HG02885 (cell line): ENCODE data around the gene ATPAF1.
"Not testable (repeated sequence)": the region's sequence is repeated elsewhere in the genome, so short reads cannot be mapped to it uniquely, and the experiment has no call there.

Experiments used
- ATAC-seq: cut with Tn5 transposase; IDR thresholded peaks from one replicate; pipeline ENCODE4 v1.9.1; 2021; ENCODE audit warnings: mild to moderate bottlenecking; ENCODE audit not compliant: unreplicated experiment, poor library complexity

The ATPAF1 gene

DNA sequence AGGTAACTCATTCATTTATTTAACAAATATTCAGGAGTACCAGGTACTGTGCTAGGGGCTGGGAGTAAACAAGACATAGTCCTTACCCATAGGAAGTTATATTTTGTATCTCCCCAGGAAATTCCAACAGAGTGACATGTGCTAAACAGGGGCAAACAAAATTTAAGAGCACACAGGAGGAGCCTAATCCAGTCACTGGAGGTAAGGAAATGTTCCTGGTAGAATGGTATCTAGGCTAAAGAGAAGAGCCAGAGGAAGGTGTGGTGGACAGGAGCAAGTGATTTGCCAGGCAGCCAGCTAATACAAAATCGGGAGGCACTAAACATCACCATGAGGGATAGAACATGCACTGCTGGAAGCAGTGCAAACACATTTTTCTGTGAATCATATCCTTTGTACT lies 13.9 kb upstream of the ATPAF1 start:
- no peak for ATAC-seq

DNA sequence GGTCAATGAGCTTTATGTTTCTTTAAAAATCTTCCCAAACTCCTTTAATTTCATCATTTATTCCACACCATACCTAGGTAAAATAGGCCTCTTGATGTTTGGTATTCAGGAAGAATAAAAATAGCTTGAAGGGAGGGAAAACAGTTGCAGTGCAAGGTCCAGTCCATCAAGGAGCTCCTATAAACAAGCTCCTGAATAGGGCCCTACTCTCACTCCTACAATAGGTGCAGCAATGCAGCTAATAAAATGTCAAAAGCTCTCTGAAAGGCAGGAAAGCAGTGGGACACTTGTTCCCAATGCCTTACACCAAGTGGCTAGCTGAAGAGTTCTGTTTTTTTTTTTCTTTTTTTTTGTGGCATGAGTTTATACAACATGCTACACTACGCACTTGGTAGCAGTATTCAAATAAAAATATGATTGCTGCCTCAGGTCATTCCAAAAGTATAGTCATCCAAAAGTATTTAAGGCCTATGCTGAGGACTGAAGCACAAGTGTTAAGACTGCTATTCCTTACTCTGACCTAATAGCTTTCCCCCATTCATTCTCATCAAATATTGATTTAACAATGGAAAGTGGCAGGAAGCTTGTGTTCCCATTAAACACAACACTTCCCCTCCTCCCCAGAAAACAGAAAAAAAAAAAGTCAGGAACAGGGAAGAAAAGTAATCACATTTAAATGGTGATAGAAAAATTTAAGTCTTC lies 13.3 kb upstream of the ATPAF1 start:
- no peak for ATAC-seq

DNA sequence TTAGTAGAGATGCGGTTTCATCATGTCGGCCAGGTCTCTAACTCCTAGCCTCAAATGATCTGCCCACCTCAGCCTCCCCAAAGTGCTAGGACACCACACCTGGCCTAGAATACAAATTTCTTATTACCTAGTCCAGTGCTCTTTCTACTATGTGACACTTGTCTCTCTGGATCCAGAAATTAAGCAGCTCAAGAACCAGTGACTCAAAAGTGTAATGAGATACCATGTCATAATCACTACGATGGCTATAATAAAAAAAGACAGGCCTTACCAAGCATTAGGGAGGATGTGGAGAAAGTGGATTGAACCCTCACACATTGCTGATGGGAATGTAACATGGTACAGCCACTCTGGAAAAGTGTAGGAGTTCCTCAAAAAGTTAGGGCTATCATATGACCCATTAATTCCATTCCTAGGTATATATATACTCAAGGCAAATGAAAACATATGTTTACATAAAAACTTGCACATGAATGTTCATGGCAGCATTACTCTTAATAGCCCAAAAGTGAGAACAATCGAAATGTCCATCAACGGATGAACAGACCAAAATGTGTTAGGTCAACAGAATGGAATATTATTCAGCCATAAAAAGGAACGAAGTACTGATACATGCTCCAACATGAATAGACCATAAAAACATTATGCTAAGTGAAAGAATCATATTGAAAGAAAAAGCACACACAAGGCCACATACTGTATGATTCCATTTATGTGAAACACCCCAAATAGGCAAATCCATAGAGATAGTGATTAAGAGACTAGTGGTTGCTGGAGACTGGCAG lies 11.8 kb upstream of the ATPAF1 start:
- no peak for ATAC-seq

DNA sequence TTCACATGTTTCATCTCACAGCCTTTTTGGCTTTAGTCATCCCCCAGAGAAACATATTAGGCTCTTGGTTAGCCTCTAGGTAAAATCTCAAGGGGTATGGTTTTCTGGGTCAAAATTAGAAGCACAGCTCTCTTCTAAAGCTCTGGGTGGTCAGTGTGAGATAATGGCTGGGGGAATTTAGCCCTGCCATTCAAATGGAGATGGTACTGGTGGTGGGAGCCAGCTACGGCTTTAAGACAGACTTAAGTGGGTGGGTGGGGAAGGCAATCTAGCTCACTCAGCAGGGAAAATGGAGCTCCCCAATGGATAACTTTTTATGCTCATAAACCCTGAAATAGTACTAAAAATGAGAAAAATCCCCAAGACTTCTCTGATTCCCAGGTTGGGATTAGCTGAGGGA lies 9.2 kb upstream of the ATPAF1 start:
- no peak for ATAC-seq

DNA sequence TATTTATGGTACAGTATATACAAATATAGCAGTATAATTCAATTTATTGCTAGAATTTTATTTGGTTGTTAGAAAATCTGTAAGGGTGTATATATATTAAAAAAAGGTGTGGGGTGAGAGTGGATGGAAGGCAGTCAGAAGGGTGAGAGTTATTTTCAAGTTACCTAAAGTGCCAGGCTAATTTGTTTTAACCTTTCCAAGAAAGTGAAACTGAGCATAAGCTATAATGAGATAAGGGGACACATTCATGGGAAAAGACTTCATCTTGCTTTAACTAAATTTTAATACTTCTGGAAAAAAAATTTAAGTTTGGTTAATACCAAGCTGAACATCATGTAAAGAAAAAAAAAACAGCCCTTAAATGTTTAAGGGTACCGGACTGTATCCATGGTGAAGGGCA lies 8.4 kb upstream of the ATPAF1 start:
- ATAC-seq, result no peak

DNA sequence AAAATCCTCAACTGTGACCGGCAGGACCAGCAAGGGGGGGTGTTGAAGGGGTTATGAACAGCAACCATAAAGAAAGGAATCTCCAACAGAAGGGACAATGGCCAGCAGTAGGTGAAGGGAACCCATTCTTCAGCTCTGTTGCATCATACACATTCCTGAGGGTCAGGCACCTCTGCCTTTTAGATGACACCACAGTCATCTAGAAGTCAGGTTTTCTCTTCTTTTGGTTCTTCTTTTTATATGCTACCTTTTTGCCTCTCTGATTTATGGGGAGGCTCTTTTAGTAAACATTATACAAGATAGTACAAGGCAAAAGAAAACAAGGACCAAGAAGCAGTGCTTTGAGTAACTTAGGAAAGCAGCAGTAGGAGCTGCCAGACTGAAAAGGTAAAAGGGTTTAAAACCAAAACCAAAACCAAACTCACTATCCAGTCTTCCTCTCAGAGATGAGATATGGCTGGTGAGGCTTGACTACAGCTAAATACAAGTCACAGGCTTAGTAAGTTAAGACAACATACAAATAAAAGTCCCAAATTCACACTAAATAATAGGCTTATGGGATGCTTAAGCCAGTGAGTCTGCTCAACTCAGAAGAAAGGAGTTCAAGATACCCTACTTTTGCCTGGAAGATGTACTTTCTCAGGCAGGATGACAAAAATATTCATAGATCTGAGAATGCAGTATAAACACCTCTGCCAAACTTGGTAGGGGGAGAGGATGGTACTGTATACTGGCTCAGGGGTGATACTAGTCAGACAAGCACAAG lies 7.6 kb upstream of the ATPAF1 start:
- ATAC-seq, result no peak

DNA sequence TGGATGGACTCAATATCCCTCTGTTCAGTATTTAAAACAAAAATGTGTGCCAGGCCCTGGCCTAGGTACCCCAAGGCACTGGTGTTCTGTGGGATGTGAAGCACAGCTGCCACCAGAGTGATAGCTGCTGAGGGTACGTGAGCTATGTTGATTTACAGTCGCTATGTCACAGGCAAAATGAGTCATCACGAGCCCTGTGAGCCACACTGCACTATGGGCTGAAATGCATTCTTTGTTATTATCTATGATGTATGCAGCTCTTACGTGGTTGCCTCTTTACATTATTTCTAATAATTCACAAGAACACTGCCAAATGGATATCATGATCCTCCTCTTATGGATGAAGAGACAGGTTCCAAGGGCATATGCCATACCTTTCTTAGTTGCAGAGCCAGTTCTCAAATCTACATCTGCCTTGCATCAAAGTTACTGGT lies 5.6 kb upstream of the ATPAF1 start:
- ATAC-seq, result no peak

DNA sequence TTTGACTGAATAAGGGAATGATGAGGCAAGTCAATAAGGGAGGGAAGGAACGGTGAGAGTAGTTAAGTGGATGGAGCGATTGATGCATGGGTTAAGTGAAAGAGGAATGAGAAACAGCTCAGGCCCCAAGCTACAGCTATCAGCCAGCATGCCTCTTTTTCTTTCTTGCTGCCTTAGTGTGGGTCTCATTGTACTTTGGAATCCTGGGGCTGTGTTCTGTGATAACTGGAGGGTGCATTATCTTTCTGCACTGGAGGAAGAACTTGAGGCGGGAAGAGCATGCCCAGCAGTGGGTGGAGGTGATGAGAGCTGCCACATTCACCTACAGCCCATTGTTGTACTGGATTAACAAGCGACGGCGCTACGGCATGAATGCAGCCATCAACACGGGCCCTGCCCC lies 4.5 kb upstream of the ATPAF1 start:
- no peak for ATAC-seq

DNA sequence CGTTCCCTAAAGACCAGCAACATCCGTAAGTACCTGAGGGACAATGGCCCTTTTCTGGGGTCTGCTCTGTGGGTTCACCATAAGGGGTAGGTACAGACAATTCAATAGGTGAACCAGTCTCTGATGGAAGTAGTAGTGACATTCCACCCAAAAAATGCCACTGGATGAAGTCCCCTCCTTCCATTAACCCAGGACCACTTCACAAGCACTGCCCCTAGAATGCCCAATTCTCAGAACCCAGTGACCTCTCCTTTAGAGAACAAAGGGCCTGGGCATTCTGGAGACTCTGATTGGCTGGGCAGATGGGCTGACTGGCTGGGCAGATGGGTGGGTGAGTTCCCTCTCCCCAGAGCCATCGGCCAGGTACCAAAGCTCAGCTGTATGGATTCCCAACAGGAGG lies 3.4 kb upstream of the ATPAF1 start, which contains the start of gene TEX38:
TEX38 (plus strand) TSS at position 301 of the 400 bp plus-strand sequence; CDS start at position 382, 81 bp downstream.
- ATAC-seq, result no peak

DNA sequence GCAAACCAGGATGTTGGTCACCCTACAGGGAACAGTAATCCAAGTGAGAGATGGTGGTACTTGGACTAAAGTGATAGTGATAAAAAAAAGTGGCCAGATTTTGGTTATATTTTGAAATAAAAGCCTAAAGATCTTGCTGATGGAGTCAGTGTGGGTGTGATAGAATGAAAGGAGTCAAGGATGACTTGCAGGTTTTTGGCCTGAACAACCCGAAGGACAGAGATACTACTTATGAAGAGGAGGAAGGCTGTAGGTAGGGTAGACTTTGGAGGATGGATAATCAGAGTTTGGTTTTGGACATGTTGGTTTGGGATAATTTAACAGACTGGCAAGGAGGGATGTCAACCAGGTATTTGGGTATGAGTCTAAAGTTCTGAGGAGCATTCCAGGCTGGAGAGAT lies 2.0 kb upstream of the ATPAF1 start:
- no peak for ATAC-seq

DNA sequence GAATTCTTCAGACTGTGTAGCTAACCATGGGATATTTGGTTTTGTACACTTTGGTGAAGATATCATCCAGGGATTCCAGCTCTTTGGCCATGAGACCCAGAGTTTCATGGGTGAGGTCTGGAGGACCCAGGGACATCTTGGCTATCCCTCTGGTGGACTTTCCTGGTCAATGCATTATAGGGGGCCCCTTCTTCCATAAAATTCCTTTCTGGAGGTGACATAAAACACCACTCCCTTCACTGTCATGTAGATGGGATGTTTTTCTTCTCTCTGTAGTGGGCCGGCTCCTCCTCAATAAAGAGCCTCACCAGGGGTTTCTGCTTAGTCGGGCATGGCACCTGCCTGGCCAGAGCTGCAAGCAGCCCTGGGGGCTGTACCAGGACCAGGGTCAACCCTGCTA lies 2.2 kb downstream of the ATPAF1 start:
- ATAC-seq, result no peak

DNA sequence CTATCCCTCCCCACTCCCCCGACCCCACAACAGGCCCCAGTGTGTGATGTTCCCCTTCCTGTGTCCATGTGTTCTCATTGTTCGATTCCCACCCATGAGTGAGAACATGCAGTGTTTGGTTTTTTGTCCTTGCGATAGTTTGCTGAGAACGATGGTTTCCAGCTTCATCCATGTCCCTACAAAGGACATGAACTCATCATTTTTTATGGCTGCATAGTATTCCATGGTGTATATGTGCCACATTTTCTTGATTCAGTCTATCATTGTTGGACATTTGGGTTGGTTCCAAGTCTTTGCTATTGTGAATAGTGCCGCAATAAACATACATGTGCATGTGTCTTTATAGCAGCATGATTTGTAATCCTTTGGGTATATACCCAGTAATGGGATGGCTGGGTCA lies 5.2 kb downstream of the ATPAF1 start:
- not testable (repeated sequence) for ATAC-seq

DNA sequence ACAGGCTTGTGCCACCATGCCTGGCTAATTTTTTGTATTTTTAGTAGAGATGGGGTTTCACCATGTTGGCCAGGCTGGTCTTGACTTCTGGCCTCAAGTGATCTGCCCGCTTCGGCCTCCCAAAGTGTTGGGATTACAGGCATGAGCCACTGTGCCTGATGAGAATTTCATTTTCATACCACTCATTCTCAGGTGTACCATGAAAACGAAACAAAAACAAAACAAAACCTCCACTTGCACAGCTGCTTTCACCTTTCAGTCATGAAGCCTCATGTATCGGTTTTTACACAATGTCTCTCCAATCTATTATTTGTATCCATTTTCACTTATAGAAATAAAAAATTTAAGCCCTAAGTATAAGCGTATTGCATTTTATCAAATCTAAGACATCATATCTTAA lies 8.0 kb downstream of the ATPAF1 start:
- peak; percentile 81 for ATAC-seq

DNA sequence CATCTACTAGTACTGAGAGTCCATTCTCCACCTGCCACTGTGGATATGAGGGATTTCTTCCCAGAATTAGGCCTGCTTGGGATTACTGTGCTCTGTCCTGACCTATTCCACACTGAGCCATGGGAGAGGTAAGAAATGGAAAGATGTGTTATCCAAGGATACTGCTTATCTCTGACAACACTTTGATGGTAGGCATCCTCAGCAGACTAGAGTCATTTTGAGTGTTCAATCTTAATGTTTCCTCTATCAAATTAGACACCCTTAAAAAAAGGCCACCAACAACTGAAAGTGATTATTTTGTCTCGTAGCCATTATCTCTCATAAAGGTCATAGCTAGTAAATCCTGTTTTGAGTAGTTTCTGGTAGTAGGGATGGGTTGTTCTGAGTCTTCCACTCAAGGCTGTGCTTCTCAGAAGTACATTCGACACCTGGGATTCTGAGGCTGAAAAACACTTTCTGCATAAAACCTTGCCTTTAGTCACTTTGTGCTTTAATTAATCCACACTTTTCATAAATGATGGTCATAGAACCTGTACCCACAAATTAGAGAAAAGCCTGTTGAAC lies 8.8 kb downstream of the ATPAF1 start:
- ATAC-seq, result no peak

DNA sequence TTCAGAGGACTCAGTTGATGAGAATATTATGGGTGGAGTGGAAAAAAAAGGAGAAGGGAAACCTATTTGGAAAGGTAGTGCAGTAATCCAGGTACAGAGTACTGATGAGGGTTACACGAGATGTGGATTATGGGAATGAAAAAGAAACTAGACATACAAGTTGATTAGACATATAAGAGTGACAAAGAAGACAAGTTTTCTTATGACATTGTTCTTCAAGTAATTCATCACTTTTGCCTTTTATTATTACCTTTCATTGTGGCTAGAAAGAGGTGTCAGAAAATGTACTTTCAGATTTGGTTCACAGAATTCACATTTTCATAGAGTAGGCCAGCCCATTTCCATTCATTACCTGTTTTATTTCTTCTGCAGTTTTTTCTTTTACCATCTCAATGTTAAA lies 10.4 kb downstream of the ATPAF1 start:
- ATAC-seq, result no peak

DNA sequence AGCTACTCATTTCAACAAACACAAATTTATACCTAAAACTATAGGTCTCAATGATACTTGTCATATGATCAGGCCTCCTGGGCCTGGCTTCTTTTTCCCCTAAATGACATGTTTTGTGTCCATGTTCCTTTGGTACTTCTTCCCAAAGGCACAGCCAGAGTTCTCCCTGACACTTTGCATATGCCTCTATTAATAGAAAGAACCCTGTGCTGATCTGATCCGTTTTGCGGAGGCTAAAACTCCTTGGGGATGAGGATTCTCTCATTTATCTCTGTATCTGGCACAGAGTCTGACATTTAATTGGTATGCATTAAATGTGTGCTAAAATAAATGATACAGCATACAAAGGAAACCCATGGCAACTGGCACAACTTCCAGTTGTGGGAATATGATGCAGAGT lies 11.5 kb downstream of the ATPAF1 start:
- no peak for ATAC-seq

DNA sequence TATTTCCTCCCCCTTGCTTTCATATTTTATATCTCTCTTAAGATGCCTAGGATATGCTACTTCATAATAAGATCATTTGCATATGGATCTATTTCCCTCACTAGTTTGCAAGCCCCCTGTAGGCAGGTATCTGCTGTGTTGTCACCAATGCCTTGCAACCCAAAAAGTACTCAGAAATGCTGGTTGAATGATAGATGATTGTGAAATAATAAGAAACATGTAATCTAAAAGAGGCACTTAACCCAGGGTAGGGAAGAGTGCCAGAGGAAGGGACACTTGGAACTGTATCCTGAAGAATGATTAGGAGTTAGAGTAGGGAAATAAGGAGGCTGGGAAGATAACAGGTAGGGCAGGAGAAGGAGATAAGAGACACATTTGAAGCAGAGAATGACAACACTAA lies 12.3 kb downstream of the ATPAF1 start:
- no peak for ATAC-seq

DNA sequence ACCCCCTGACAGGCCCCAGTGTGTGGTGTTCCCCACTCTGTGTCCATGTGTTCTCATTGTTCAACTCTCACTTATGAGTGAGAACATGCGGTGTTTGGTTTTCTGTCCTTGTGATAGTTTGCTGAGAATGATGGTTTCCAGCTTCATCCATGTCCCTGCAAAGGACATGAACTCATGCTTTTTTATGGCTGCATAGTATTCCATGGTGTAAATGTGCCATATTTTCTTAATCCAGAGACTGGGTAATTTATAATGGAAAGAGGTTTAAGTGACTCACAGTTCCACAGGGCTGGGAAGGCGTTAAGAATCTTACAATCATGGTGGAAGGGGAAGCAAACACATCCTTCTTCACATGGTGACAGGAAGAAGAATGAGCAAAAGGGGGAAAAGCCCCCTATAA lies 13.5 kb downstream of the ATPAF1 start:
- ATAC-seq, result not testable (repeated sequence)

DNA sequence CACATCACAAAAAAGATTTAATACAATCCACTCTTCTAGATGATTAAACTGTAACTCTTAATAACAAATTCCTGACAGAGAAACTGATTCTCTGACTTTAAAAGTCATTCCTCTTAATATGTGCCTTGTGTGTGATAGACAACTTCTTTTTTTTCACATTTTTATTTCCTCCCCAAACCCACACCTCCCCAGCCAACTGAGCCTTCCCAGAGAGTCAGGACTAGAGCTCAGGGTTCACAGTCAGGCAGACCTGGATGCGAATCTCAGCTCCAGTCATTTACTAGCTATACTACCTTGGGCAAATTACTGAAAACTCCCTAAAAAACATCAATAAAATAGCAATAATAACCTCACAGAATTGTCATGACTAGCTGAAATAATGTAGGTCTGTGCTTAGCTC lies 14.2 kb downstream of the ATPAF1 start:
- ATAC-seq, result no peak

DNA sequence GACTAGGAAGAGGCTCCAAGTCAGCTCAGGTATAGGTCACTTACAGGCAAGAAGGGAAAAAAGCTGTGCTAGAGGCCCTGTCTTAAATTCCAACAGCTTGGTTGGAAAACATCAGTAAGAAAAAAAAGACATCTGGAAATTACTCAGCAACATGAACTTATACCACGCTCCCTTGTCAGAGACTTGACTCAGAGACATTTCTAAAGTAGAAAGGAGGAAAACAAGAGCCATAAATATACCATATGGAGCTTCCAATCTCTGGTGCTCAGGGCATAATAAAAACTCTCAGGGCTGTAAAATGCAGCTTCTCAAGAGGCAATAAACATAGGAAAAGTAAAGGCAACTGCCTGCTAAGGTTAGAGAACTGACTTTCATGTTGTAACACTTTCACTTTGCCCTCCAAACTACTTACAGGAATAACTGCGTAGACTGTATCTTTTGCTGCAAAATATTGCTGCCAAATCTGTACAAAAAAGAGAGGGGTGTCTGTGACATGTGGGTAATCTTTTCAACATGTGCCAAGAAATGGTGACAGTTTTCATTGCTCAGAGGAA lies 14.7 kb downstream of the ATPAF1 start:
- no peak for ATAC-seq
